GM12878 (cell line): ENCODE results near the gene CLCNKB.

Experiments
- BCL11A ChIP-seq: IDR thresholded peaks from 2 replicates; pipeline ENCODE4 v1.6.1; 2011; ENCODE audit warnings: low read depth, low read length
- CHD2 ChIP-seq: IDR thresholded peaks from 2 replicates; pipeline ENCODE4 v1.6.1; 2011; ENCODE audit warnings: low read depth, low read length, improper control_type of control experiment, borderline replicate concordance
- CTCF ChIP-seq, 3 experiments: IDR thresholded peaks in 2 of 3; conservative IDR thresholded peaks in 1 of 3; 2 replicates each; pipeline ENCODE4 v1.5.1; 2011; ENCODE audit warnings: low read depth in 3 of 3, low read length in 3 of 3, mild to moderate bottlenecking in 3 of 3, control low read depth in 2 of 3, moderate library complexity in 2 of 3, inconsistent platforms in 1 of 3, mixed read lengths in 1 of 3; ENCODE audit not compliant: control insufficient read depth in 2 of 3, insufficient read depth in 1 of 3; ENCODE audit errors: extremely low read depth in 1 of 3
- ELK1 ChIP-seq: IDR thresholded peaks from 2 replicates; pipeline ENCODE4 v1.6.1; 2012; ENCODE audit warnings: low read depth, low read length, improper control_type of control experiment
- EZH2 ChIP-seq: IDR thresholded peaks from 2 replicates; pipeline ENCODE4 v1.6.1; 2012; ENCODE audit warnings: low read depth, mild to moderate bottlenecking, control low read depth, inconsistent platforms, low read length, borderline replicate concordance; ENCODE audit not compliant: control insufficient read depth
- GABPA ChIP-seq: IDR thresholded peaks from 2 replicates; pipeline ENCODE4 v1.6.1; 2014; ENCODE audit warnings: antibody characterized with exemption, low read depth, mild to moderate bottlenecking, inconsistent platforms
- HCFC1 ChIP-seq: fragments of 150-350 bp; IDR thresholded peaks from 2 replicates; pipeline ENCODE4 v1.6.1; 2014; ENCODE audit warnings: low read length
- JUND ChIP-seq: IDR thresholded peaks from 2 replicates; pipeline ENCODE4 v1.6.1; 2012; ENCODE audit warnings: low read depth, mild to moderate bottlenecking, low read length, improper control_type of control experiment, moderate library complexity
- MAX ChIP-seq: IDR thresholded peaks from 2 replicates; pipeline ENCODE4 v1.6.1; 2012; ENCODE audit warnings: low read depth, low read length, improper control_type of control experiment
- MXI1 ChIP-seq: fragments of 150-350 bp; IDR thresholded peaks from 2 replicates; pipeline ENCODE4 v1.6.1; 2011; ENCODE audit warnings: low read depth, mild to moderate bottlenecking, inconsistent platforms, low read length, improper control_type of control experiment
- POLR2A ChIP-seq: IDR thresholded peaks from 2 replicates; pipeline ENCODE4 v1.6.1; 2011; ENCODE audit warnings: low read depth, mild to moderate bottlenecking, low read length
- POU2F2 ChIP-seq: IDR thresholded peaks from 3 replicates; pipeline ENCODE4 v1.6.1; 2011; ENCODE audit warnings: low read depth, mild to moderate bottlenecking, low read length, borderline replicate concordance
- SMC3 ChIP-seq: IDR thresholded peaks from 2 replicates; pipeline ENCODE4 v1.6.1; 2011; ENCODE audit warnings: low read length, improper control_type of control experiment, borderline replicate concordance
- TAF1 ChIP-seq: IDR thresholded peaks from 2 replicates; pipeline ENCODE4 v1.6.1; 2011; ENCODE audit warnings: mild to moderate bottlenecking, low read depth, low read length, borderline replicate concordance

GRCh38 chr1:16029288-16029687, 14.3 kb upstream of the CLCNKB start:
- TF ChIP-seq HCFC1 = no peak
- no peak for TF ChIP-seq EZH2
- no peak for TF ChIP-seq CTCF (IDR thresholded peaks at IDR 0.05 in 2 of 3, conservative IDR thresholded peaks at IDR 0.05 in 1 of 3; ENCODE audit: control insufficient read depth in 2 of 3, extremely low read depth in 1 of 3, insufficient read depth in 1 of 3, low read depth in 3 of 3, low read length in 3 of 3)
- no peak for TF ChIP-seq GABPA
- no peak for TF ChIP-seq CHD2
- TF ChIP-seq POU2F2 = no peak
- TF ChIP-seq ELK1 = no peak
- no peak for TF ChIP-seq POLR2A
- TF ChIP-seq MXI1 = no peak
- no peak for TF ChIP-seq JUND
- no peak for TF ChIP-seq TAF1
- TF ChIP-seq BCL11A = no peak
- no peak for TF ChIP-seq SMC3
- TF ChIP-seq MAX = no peak
